Stomach (tissue), 9 donors: ENCODE measurements around the gene ZNF609. TPM values are rescaled to one million over a fixed set of nuclear protein-coding genes. Genes with fewer than 3 reads are reported as not detected.

Experiments used
- DNase-seq, 2 donors: peaks; one replicate each; pipeline versions ENCODE4 v3.0.0 to v3.0.0-alpha.2; 2013 to 2019
- H3K27ac ChIP-seq, 5 donors: fragments of 200-600 bp in 4 of 5; sonication (generic) in 4 of 5; one replicate each; pipeline ENCODE4 v1.5.1; 2013 to 2019; ENCODE audit warnings: mild to moderate bottlenecking in 1 of 5, moderate library complexity in 1 of 5
- H3K27me3 ChIP-seq, 3 donors: fragments of 200-600 bp; sonication (generic); one replicate each; pipeline ENCODE4 v1.5.1; 2017 to 2019; ENCODE audit warnings: mixed run types in 1 of 3
- H3K36me3 ChIP-seq, 4 donors: fragments of 200-600 bp; sonication (generic); 1 replicate in 3 of 4; 2 replicates in 1 of 4; pipeline ENCODE4 v1.5.1; 2016 to 2019
- H3K4me1 ChIP-seq, 4 donors: fragments of 200-600 bp; sonication (generic); one replicate each; pipeline ENCODE4 v1.5.1; 2016 to 2019
- H3K4me3 ChIP-seq, 4 donors: fragments of 200-600 bp; sonication (generic) in 3 of 4; one replicate each; pipeline ENCODE4 v1.5.1; 2016 to 2019; ENCODE audit warnings: mild to moderate bottlenecking in 1 of 4
- H3K9me3 ChIP-seq, 4 donors: fragments of 200-600 bp; sonication (generic); one replicate each; pipeline ENCODE4 v1.5.1; 2016 to 2019
- EP300 ChIP-seq: sonication (generic); formaldehyde crosslinking; IDR thresholded peaks from one replicate; pipeline ENCODE4 v1.6.1; 2017; ENCODE audit warnings: antibody characterized with exemption
- POLR2A ChIP-seq, 4 donors: fragments of 450-650 bp; IDR thresholded peaks; one replicate each; pipeline ENCODE4 v1.6.1; 2016; ENCODE audit warnings: antibody characterized with exemption in 4 of 4, control low read depth in 2 of 4, mild to moderate bottlenecking in 1 of 4, moderate library complexity in 1 of 4
- POLR2AphosphoS5 ChIP-seq, 3 donors: sonication (generic); formaldehyde crosslinking; IDR thresholded peaks; one replicate each; pipeline ENCODE4 v1.6.1; 2016; ENCODE audit warnings: antibody characterized with exemption in 3 of 3
- WGBS, 5 donors: extraction: QIAGEN DNeasy Blood & Tissue Kit in 3 of 5; methylation state at CpG; one replicate each; pipeline versions ENCODE4 v1.1.5 to v1.1.7; 2013 to 2018; 5-methylcytosine and 5-hydroxymethylcytosine counted together
- intact Hi-C: fragments of 100-400 bp; cut with DNase I; formaldehyde crosslinking; loops from one replicate; pipeline ENCODE4 v1.15.1; 2023; ENCODE audit warnings: low total_unique reads
- polyA plus RNA-seq, 3 donors: library from polyadenylated mRNA; stranded (reverse); fragments of 200-250 nt; gene quantifications; one replicate each; pipeline ENCODE4 v1.2.3, GENCODE V29; 2013
- total RNA-seq, 5 donors: library from RNA; depleted of rRNA; stranded (reverse); fragments of >200 nt; gene quantifications; one replicate each; pipeline versions ENCODE4 v1.1.0 to v1.2.3, GENCODE V29; 2014 to 2016
- TF ChIP-seq, protein P1 (sequence below), 7 experiments: fragments of 450-650 bp in 4 of 7; fragments of 200-600 bp in 3 of 7; sonication (generic) in 3 of 7; IDR thresholded peaks; one replicate each; pipeline ENCODE4 v1.5.1; 2016 to 2019; ENCODE audit warnings: antibody characterized with exemption in 7 of 7, control low read depth in 2 of 7, mild to moderate bottlenecking in 1 of 7
- donor health status: healthy with polysubstance abuse.
- donor health status: Bipolar disorder and iron deficiency.
- donor health status: healthy.

ZNF609 gene
- total and polyA plus RNA-seq, 8 donors: 2.7 to 64.7 (median 27.0) TPM

- H3K27ac ChIP-seq: no peak overlapping the region
- WGBS, 5 donors: 85 to 92% (median 88%) methylated on average over 11 of the region's 11 CpGs
Observed at GRCh38 chr15:64618540-64618939, 158.2 kb downstream of the ZNF609 start.

DNA sequence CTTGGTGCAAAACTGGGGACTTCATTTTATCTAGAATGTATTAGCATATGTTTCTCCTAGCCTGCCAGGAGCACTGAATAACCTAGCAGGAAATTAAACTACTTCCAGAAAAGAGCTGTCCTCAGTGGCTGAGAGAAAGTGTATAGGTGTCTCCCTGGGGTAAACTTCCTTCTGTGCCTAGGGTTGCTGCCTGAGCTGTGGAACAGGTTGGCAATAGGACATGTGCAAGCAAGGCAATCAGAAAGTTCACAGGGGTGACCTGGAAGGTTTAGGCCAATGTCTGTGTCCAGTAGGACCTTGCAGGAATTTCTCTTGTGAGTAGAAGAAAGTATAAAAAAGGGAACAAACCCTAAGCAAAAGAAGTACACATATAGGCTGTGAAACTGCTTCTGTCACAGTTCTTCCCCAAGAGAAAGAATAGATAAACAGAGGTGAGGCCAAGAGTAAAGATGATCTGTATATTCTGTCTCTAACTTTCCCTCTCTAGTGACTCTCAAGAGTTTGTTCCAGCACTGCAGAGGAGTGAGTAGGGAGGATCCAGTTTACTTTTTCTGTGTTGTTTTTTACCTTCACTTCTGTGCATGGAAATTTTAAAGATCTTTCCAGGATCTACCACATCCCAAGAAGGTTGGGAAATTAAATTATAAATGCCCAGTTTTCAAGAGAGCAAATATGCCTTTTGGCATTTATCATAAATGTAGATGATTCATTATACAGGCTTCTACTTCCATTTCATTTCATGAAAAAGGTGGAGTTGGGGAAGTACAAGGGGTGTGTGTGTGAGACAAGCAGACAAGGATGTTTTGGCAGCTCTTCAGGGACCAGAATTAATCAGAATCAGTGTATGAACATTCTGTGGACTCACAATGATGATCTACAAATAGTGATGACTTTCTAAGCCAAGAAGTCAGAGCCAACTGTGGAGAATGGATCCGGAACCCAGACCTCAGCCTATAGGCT lies 159.8 kb downstream of the ZNF609 start:
- 67 to 84% (median 76%) methylated on average over 1 of the region's 1 CpG for WGBS, 5 donors
- Histone ChIP-seq H3K27me3 (no peaks in the 10 kb centered on the region), H3K4me1 (peaks cover 20 to 66% (median 42%) of the 10 kb centered on the region in 4 donors), H3K27ac (peak overlapping the region in 2 of 5 donors; percentile 11 to 41), H3K9me3 (no peaks in the 10 kb centered on the region), H3K36me3 (peaks cover 0 to 17% (median 13%) of the 10 kb centered on the region in 4 donors), H3K4me3 (no peak overlapping the region)
- TF ChIP-seq, protein P1, sequence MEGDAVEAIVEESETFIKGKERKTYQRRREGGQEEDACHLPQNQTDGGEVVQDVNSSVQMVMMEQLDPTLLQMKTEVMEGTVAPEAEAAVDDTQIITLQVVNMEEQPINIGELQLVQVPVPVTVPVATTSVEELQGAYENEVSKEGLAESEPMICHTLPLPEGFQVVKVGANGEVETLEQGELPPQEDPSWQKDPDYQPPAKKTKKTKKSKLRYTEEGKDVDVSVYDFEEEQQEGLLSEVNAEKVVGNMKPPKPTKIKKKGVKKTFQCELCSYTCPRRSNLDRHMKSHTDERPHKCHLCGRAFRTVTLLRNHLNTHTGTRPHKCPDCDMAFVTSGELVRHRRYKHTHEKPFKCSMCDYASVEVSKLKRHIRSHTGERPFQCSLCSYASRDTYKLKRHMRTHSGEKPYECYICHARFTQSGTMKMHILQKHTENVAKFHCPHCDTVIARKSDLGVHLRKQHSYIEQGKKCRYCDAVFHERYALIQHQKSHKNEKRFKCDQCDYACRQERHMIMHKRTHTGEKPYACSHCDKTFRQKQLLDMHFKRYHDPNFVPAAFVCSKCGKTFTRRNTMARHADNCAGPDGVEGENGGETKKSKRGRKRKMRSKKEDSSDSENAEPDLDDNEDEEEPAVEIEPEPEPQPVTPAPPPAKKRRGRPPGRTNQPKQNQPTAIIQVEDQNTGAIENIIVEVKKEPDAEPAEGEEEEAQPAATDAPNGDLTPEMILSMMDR (IDR thresholded peaks at IDR 0.05): no peak
- TF ChIP-seq EP300: no peak
- no peak for TF ChIP-seq POLR2AphosphoS5 (IDR thresholded peaks at IDR 0.05)
- DNase-seq: peak in 1 of 2 donors; percentile 23
- intact Hi-C loops: no loop called here

More at GRCh38 chr15:64618540-64618939, 158.2 kb downstream of the ZNF609 start:
- Histone ChIP-seq H3K4me3 (no peak overlapping the region), H3K9me3 (no peaks in the 10 kb centered on the region), H3K27me3 (no peaks in the 10 kb centered on the region), H3K36me3 (peaks cover 0 to 10% (median 9%) of the 10 kb centered on the region in 4 donors), H3K4me1 (peaks cover 16 to 56% (median 37%) of the 10 kb centered on the region in 4 donors)
- intact Hi-C loops: no loop called here
- TF ChIP-seq EP300 (no peak), POLR2A (IDR thresholded peaks at IDR 0.05) (no peak), POLR2AphosphoS5 (IDR thresholded peaks at IDR 0.05) (no peak)
- TF ChIP-seq, protein P1 (IDR thresholded peaks at IDR 0.05): no peak
- no peak for DNase-seq

DNA sequence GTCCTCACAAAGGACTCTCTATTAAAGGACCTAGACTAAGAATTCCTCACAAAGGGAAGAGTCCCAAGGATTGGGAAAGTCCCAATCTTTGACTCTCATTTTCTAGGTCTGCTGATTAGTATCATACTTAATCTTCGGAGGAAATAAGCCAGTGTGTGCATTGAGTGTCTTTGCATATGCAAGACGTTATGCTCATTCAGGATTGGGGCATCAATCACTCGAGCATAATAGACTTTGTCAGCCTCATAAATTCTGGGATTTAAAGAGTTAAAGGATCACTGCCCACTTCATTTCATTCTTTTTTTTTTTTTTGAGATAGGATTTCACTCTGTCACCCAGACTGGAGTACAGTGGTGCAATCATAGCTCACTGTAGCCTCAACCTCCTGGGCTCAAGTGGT lies 160.7 kb downstream of the ZNF609 start:
- TF ChIP-seq POLR2AphosphoS5 (IDR thresholded peaks at IDR 0.05) (no peak), EP300 (no peak), POLR2A (IDR thresholded peaks at IDR 0.05) (no peak)
- TF ChIP-seq, protein P1 (IDR thresholded peaks at IDR 0.05): no peak
- intact Hi-C loops: no loop called here
- H3K4me1 ChIP-seq: peaks cover 20 to 68% (median 42%) of the 10 kb centered on the region in 4 donors
- no peaks in the 10 kb centered on the region for H3K27me3 ChIP-seq
- H3K27ac ChIP-seq: peak overlapping the region in 1 of 5 donors; percentile 41
- WGBS, 5 donors: 89 to 92% (median 92%) methylated on average over 3 of the region's 3 CpGs
- peaks cover 0 to 17% (median 13%) of the 10 kb centered on the region in 4 donors for H3K36me3 ChIP-seq
- no peak overlapping the region for H3K4me3 ChIP-seq
- no peaks in the 10 kb centered on the region for H3K9me3 ChIP-seq
- DNase-seq: no peak

DNA sequence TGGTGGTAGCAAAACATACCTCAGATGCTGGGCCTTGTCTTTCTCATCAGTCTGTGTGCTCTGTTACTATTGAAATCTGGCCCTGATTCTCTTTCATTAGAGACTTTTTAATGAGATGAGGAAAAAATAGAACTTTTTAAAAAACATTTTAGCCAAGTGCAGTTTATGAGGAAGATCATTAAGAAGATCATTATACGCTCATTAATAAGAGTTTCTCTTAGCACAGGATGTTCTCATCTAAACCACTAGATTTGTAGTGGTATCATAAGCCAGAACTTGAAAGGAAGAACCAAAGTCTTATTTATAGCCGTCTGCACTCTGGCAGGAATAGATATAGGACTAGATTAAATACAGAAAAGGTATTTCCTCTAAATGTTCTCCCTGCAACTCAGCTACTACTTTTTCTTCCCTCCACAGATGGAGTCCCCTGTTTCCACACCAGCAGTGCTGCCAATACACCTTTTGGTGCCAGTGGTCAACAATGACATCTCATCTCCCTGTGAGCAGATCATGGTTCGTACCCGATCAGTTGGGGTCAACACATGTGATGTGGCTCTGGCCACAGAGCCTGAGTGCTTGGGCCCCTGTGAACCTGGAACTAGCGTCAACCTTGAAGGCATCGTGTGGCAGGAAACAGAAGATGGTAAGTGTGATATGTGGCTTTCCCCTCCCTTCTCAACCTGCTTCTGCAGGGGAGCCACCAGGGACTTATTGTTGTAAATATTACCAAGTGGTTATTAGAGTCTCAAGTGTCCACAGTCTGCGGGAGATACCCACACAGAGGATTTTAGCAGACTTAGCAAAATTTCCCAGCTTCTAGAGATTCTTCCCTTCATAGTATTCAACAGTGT lies 162.3 kb downstream of the ZNF609 start:
- H3K27me3 ChIP-seq: no peaks in the 10 kb centered on the region
- intact Hi-C loops: no loop called here
- no peak overlapping the region for H3K4me3 ChIP-seq
- H3K36me3 ChIP-seq: peaks cover 0 to 23% (median 13%) of the 10 kb centered on the region in 4 donors
- H3K27ac ChIP-seq: peak overlapping the region; percentile 34 to 69 (median 63)
- TF ChIP-seq POLR2A (IDR thresholded peaks at IDR 0.05) (no peak), EP300 (no peak), POLR2AphosphoS5 (IDR thresholded peaks at IDR 0.05) (no peak)
- TF ChIP-seq, protein P1 (IDR thresholded peaks at IDR 0.05): no peak
- DNase-seq: peak in 1 of 2 donors; percentile 44
- H3K9me3 ChIP-seq: no peaks in the 10 kb centered on the region
- peaks cover 20 to 68% (median 42%) of the 10 kb centered on the region in 4 donors for H3K4me1 ChIP-seq
- 72 to 75% (median 73%) methylated on average over 7 of the region's 7 CpGs for WGBS, 5 donors
